ENCODE results near the gene DST. TPM values are rescaled to one million over a fixed set of nuclear protein-coding genes. Genes with fewer than 3 reads are reported as not detected.

DST gene
- polyA plus RNA-seq, 1 of the 3 experiments (the other 2 are of a cell fraction): 64.3 TPM

DNA sequence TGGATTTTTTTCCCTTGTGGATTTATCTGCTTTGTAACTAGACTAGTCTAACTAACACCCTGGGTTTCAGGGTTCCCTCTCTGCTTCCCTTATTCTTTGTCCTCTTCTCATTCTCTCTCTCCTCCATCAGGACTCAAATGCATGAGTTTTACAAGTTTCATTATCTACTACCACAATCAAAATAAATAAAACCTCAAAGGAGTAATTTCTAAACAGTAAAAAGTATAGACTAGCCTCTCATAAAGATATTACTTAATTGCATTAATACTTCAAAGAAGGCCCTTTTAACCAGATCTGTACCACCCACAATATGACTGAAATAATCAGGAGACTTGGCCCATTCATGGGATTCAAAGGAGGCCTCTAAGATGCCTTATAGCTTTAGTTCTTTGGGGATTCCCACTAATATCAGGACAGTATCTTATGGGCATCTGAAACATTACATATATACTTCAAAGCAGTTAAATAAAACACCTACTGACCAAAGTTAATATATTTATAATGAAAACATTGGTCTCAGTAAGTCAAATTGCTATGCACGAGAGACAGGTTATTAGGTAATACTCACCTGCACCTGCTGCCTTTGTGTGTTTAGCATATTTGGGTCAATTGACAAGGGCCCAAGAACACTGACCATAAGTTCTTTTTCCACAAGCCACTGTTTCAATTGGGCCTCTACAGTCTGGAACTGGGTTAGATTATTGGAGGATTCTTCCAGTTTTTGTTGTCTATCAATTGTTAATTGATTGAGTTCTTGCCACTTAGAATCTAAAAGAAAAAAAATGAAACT, 85.7 kb downstream of the DST start:
- no peaks in the 10 kb centered on the region for H3K27me3 ChIP-seq (ENCODE audit: insufficient read depth)
- H3K9me2 ChIP-seq: no peaks in the 10 kb centered on the region
- H3F3A ChIP-seq (replicated peaks; ENCODE audit: insufficient read depth): peaks cover 36% of the 10 kb centered on the region
- H3K27ac ChIP-seq (ENCODE audit: low read depth in 2 of 2, low read length in 1 of 2): peak overlapping the region in 1 of 2 experiments; percentile 50; a peak in 1 of 4 replicates
- no peak overlapping the region for H2AFZ ChIP-seq (ENCODE audit: low read depth)
- peaks cover 6 to 9% of the 10 kb centered on the region in 2 experiments; a peak in 2 of 4 replicates for H3K4me1 ChIP-seq (ENCODE audit: control insufficient read depth in 1 of 2, insufficient read depth in 2 of 2, low read depth in 1 of 2, low read length in 1 of 2)
- ChIA-PET CTCF (interaction anchor here (0.7 to 2.4 kb wide), 5 partner anchors 14 to 243 kb away, joined by 4 to 11 read pairs (median 4); no protein-coding TSS in a partner anchor), POLR2A (no interaction called here)
- H3K9me3 ChIP-seq: no peaks in the 10 kb centered on the region; the same call in 1 of the 2 replicates
- TF ChIP-seq FOXM1 (IDR thresholded peaks at IDR 0.05; ENCODE audit: low read depth): no peak
- H4K20me1 ChIP-seq (ENCODE audit: insufficient read depth): peaks cover 4% of the 10 kb centered on the region; the same call in 1 of the 2 replicates
- no peak overlapping the region for H3K4me3 ChIP-seq (ENCODE audit: low read depth in 2 of 2, low read length in 1 of 2)
- DNase-seq: no peak
- peaks cover 2% of the 10 kb centered on the region; the same call in 1 of the 2 replicates for H3K79me2 ChIP-seq (ENCODE audit: insufficient read depth)
- H3K4me2 ChIP-seq: no peak overlapping the region
- H3K9ac ChIP-seq: no peak overlapping the region
- 93% methylated on average over 1 of the region's 1 CpG for WGBS (ENCODE audit: low lambda C conversion rate)
- H3K36me3 ChIP-seq (replicated peaks in 1 of 2; ENCODE audit: control insufficient read depth in 1 of 2, insufficient read depth in 2 of 2, low read length in 1 of 2): peaks cover 71 to 75% of the 10 kb centered on the region in 2 experiments

- Histone ChIP-seq H3F3A (replicated peaks; ENCODE audit: insufficient read depth) (peaks cover 31% of the 10 kb centered on the region), H2AFZ (ENCODE audit: low read depth) (no peak overlapping the region), H3K27ac (ENCODE audit: low read depth in 2 of 2, low read length in 1 of 2) (peak overlapping the region; percentile 21 to 77; a peak in 3 of 4 replicates), H4K20me1 (ENCODE audit: insufficient read depth) (peaks cover 4% of the 10 kb centered on the region; the same call in 1 of the 2 replicates), H3K4me2 (no peak overlapping the region), H3K79me2 (ENCODE audit: insufficient read depth) (peaks cover 17% of the 10 kb centered on the region), H3K27me3 (ENCODE audit: insufficient read depth) (no peaks in the 10 kb centered on the region), H3K9ac (no peak overlapping the region), H3K4me3 (ENCODE audit: low read depth in 2 of 2, low read length in 1 of 2) (no peak overlapping the region), H3K9me2 (no peaks in the 10 kb centered on the region), H3K4me1 (ENCODE audit: control insufficient read depth in 1 of 2, insufficient read depth in 2 of 2, low read depth in 1 of 2, low read length in 1 of 2) (peaks cover 11 to 13% of the 10 kb centered on the region in 2 experiments; a peak in 2 of 4 replicates), H3K36me3 (replicated peaks in 1 of 2; ENCODE audit: control insufficient read depth in 1 of 2, insufficient read depth in 2 of 2, low read length in 1 of 2) (peaks cover 69 to 70% of the 10 kb centered on the region in 2 experiments), H3K9me3 (no peaks in the 10 kb centered on the region)
- POLR2A ChIA-PET: no interaction called here
- WGBS (ENCODE audit: low lambda C conversion rate): 83% methylated on average over 5 of the region's 5 CpGs
- no peak for DNase-seq
- CTCF ChIA-PET: interaction anchor here (0.9 to 2.4 kb wide), 5 partner anchors 13 to 184 kb away, joined by 3 to 11 read pairs (median 3); no protein-coding TSS in a partner anchor
- TF ChIP-seq SMC3 (IDR thresholded peaks at IDR 0.05; ENCODE audit: low read depth, low read length) (no peak), FOXM1 (IDR thresholded peaks at IDR 0.05; ENCODE audit: low read depth) (no peak), CHD2 (IDR thresholded peaks at IDR 0.05; ENCODE audit: low read length, partially characterized antibody) (no peak), FOSL2 (IDR thresholded peaks at IDR 0.05; ENCODE audit: borderline replicate concordance, low read depth) (no peak), YY1 (IDR thresholded peaks at IDR 0.05; ENCODE audit: low read depth) (no peak), SIN3A (IDR thresholded peaks at IDR 0.05; ENCODE audit: borderline replicate concordance, low read depth, low read length) (no peak), JUND (IDR thresholded peaks at IDR 0.05) (no peak), USF2 (IDR thresholded peaks at IDR 0.05; ENCODE audit: borderline replicate concordance, low read depth, low read length) (no peak), IRF3 (IDR thresholded peaks at IDR 0.05; ENCODE audit: low read depth, low read length) (no peak), ZBTB33 (IDR thresholded peaks at IDR 0.05; ENCODE audit: borderline replicate concordance, low read depth) (no peak), REST (IDR thresholded peaks at IDR 0.05; ENCODE audit: low read depth, low read length) (no peak), EZH2phosphoT487 (IDR thresholded peaks at IDR 0.05; ENCODE audit: borderline replicate concordance, low read depth) (no peak), TCF12 (IDR thresholded peaks at IDR 0.05) (no peak), GATA2 (CRISPR knock-in tag; IDR thresholded peaks at IDR 0.05) (no peak), RCOR1 (IDR thresholded peaks at IDR 0.05; ENCODE audit: low read length) (no peak), NFIC (IDR thresholded peaks at IDR 0.05; ENCODE audit: borderline replicate concordance) (no peak)
- TF ChIP-seq, protein P1, sequence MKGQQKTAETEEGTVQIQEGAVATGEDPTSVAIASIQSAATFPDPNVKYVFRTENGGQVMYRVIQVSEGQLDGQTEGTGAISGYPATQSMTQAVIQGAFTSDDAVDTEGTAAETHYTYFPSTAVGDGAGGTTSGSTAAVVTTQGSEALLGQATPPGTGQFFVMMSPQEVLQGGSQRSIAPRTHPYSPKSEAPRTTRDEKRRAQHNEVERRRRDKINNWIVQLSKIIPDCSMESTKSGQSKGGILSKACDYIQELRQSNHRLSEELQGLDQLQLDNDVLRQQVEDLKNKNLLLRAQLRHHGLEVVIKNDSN (IDR thresholded peaks at IDR 0.05; ENCODE audit: borderline replicate concordance, low read depth): no peak
Observed at GRCh38 chr6:56555438-56555872, 87.2 kb downstream of the DST start.

All from SK-N-SH (cell line).